OCI-LY7 (cell line): ENCODE results near the gene C1orf226. TPM values are rescaled to one million over a fixed set of nuclear protein-coding genes. Genes with fewer than 3 reads are reported as not detected.

Experiments
- BruUV-seq: library from RNA; stranded (reverse); fragments of 400-500 nt; replicated peaks from 2 replicates; lab custom pipeline; 2021; lab: Mats Ljungman, UMichigan
- CTCF ChIA-PET: fragments of 300-600 bp; sonication (Branson Sonifier 250); formaldehyde crosslinking; loops from one replicate; lab custom pipeline; 2022; ENCODE audit warnings: antibody characterized with exemption; ENCODE audit not compliant: unreplicated experiment; lab: Charles Lee
- POLR2A ChIA-PET: fragments of 300-600 bp; sonication (Branson Sonifier 250); formaldehyde crosslinking; loops from one replicate; lab custom pipeline; 2022; ENCODE audit warnings: antibody characterized with exemption; lab: Charles Lee
- DNase-seq: peaks from one replicate; pipeline ENCODE4 v3.0.0-alpha.2; 2015; ENCODE audit warnings: low spot score
- H2AFZ ChIP-seq: fragments of 200-600 bp; sonication (generic), shearing (Covaris generic); 2 replicates; pipeline ENCODE4 v1.6.1; 2014; ENCODE audit warnings: mild to moderate bottlenecking, antibody characterized with exemption, low read length, moderate library complexity
- H3K27ac ChIP-seq: fragments of 200-600 bp; sonication (generic); 2 replicates; pipeline ENCODE4 v1.5.1; 2014; ENCODE audit warnings: mixed run types, low read depth, mild to moderate bottlenecking, moderate library complexity, low read length, inconsistent platforms; ENCODE audit not compliant: poor library complexity, severe bottlenecking
- H3K36me3 ChIP-seq: fragments of 200-600 bp; sonication (generic); 2 replicates; pipeline ENCODE4 v1.6.1; 2014; ENCODE audit warnings: mild to moderate bottlenecking, antibody characterized with exemption, low read length, moderate library complexity, mixed read lengths; ENCODE audit not compliant: insufficient read depth
- H3K4me1 ChIP-seq: fragments of 200-600 bp; sonication (generic); 2 replicates; pipeline ENCODE4 v1.5.1; 2014; ENCODE audit warnings: mild to moderate bottlenecking, low read length; ENCODE audit not compliant: insufficient read depth, poor library complexity, severe bottlenecking
- H3K4me2 ChIP-seq: fragments of 200-600 bp; sonication (generic); 2 replicates; pipeline ENCODE4 v1.6.1; 2014; ENCODE audit warnings: mild to moderate bottlenecking, low read length
- H3K4me3 ChIP-seq: fragments of 200-600 bp; sonication (generic); 2 replicates; pipeline ENCODE4 v1.5.1; 2014; ENCODE audit warnings: mild to moderate bottlenecking, low read depth, low read length; ENCODE audit not compliant: poor library complexity, severe bottlenecking
- H3K79me2 ChIP-seq: fragments of 200-600 bp; sonication (generic); 2 replicates; pipeline ENCODE4 v1.6.1; 2016; ENCODE audit warnings: low read depth, mild to moderate bottlenecking, low read length, moderate library complexity, mixed read lengths; ENCODE audit not compliant: insufficient read depth
- H3K9me2 ChIP-seq: fragments of 200-600 bp; sonication (generic); 2 replicates; pipeline ENCODE4 v1.6.1; 2016; ENCODE audit warnings: mild to moderate bottlenecking, low read length, mixed read lengths; ENCODE audit not compliant: insufficient read depth
- H3K9me3 ChIP-seq: fragments of 200-600 bp; sonication (generic); 2 replicates; pipeline ENCODE4 v1.6.1; 2014; ENCODE audit warnings: mild to moderate bottlenecking, mixed run types, low read length, mixed read lengths
- H4K20me1 ChIP-seq: fragments of 200-600 bp; sonication (generic); 2 replicates; pipeline ENCODE4 v1.6.1; 2014; ENCODE audit warnings: mild to moderate bottlenecking, antibody characterized with exemption, low read length, moderate library complexity, mixed read lengths; ENCODE audit not compliant: insufficient read depth
- EZH2phosphoT487 ChIP-seq: fragments of 200-600 bp; sonication (generic); IDR thresholded peaks from 2 replicates; pipeline ENCODE4 v1.6.1; 2018; ENCODE audit warnings: low read depth, borderline replicate concordance, mild to moderate bottlenecking, mixed run types, antibody characterized with exemption, low read length, moderate library complexity, mixed read lengths
- intact Hi-C: fragments of 100-400 bp; cut with micrococcal nuclease; formaldehyde crosslinking; loops from one replicate; pipeline ENCODE4 v1.10.0; 2022; ENCODE audit not compliant: unreplicated experiment
- total RNA-seq, 2 experiments: library from RNA; depleted of rRNA in 1 of 2; stranded (reverse); fragments of >200 nt in 1 of 2; shearing (Covaris generic) in 1 of 2; gene quantifications; 2 replicates each; pipeline ENCODE4 v1.2.3, GENCODE V29; 2014 to 2022
- TF ChIP-seq, protein P1 (sequence below): fragments of 200-600 bp; sonication (generic); conservative IDR thresholded peaks from 2 replicates; pipeline ENCODE4 v1.5.1; 2014; ENCODE audit warnings: mild to moderate bottlenecking, antibody characterized with exemption, low read length, moderate library complexity, mixed read lengths

Gene C1orf226
- total RNA-seq, 2 experiments from 2014 or later: not detected

DNA sequence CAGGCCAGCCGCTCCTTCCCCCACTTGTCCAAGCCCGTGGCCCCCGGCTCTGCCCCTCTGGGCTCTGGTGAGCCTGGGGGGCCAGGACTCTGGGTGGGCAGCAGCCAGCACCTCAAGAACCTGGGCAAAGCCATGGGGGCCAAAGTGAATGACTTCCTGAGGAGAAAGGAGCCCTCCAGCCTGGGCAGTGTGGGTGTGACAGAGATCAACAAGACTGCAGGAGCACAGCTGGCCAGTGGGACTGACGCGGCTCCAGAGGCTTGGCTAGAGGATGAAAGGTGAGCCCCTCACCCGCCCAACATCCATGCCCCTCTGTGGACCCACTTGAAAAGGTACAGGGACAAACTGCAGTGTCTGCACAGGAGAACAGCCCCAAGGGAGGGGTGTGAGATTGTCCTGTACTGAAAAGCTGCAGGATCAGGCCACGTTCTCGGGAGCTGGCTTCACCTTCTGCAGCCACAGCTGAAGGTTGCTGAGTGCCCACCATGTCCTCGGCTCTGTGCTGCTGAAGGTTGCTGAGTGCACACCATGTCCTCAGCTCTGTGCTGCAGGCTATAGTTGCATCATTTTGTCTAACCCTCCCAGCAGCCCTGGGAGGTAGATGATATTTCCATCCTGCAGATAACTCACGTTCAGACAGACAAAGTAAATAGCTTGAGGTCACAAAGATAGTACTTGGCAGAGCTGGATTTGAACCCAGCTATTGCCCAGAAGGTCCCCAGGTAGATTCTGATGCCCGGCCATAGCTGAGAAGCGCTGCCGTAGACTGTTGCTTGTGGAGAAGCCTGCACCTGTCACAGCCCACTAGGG is 618 bp downstream of the C1orf226 start:
- H4K20me1 ChIP-seq: no peaks in the 10 kb centered on the region
- TF ChIP-seq EZH2phosphoT487: no peak
- H3K79me2 ChIP-seq: no peaks in the 10 kb centered on the region
- no peaks in the 10 kb centered on the region for H3K4me1 ChIP-seq
- H3K27ac ChIP-seq: no peak overlapping the region
- no peak overlapping the region for H2AFZ ChIP-seq
- no peak overlapping the region for H3K4me2 ChIP-seq
- no peak for DNase-seq
- POLR2A ChIA-PET: interaction anchor here (0.8 kb wide), 1 partner anchor 10 kb away, joined by 3 read pairs; no protein-coding TSS in a partner anchor
- H3K9me2 ChIP-seq: no peaks in the 10 kb centered on the region
- H3K9me3 ChIP-seq: no peaks in the 10 kb centered on the region
- no peak overlapping the region for H3K4me3 ChIP-seq
- H3K36me3 ChIP-seq: no peaks in the 10 kb centered on the region
- CTCF ChIA-PET: no interaction called here
- BruUV-seq: no TSS peak
- intact Hi-C loops: no loop called here

DNA sequence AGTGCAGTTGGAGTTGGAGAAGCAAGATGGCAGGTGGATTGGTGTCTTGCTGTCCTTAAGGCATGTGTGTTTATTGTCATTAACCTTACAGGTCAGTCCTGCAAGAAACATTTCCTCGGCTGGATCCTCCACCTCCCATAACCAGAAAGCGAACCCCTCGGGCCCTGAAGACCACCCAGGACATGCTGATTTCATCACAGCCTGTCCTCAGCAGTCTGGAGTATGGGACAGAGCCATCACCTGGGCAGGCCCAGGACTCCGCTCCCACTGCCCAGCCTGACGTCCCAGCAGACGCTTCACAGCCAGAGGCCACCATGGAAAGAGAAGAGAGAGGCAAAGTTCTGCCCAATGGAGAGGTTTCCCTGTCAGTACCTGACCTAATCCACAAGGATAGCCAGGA is 1.6 kb downstream of the C1orf226 start:
- no peaks in the 10 kb centered on the region for H3K9me3 ChIP-seq
- CTCF ChIA-PET: no interaction called here
- no peak overlapping the region for H3K4me2 ChIP-seq
- H3K4me3 ChIP-seq: no peak overlapping the region
- intact Hi-C loops: no loop called here
- no peaks in the 10 kb centered on the region for H4K20me1 ChIP-seq
- TF ChIP-seq EZH2phosphoT487: no peak
- TF ChIP-seq, protein P1, sequence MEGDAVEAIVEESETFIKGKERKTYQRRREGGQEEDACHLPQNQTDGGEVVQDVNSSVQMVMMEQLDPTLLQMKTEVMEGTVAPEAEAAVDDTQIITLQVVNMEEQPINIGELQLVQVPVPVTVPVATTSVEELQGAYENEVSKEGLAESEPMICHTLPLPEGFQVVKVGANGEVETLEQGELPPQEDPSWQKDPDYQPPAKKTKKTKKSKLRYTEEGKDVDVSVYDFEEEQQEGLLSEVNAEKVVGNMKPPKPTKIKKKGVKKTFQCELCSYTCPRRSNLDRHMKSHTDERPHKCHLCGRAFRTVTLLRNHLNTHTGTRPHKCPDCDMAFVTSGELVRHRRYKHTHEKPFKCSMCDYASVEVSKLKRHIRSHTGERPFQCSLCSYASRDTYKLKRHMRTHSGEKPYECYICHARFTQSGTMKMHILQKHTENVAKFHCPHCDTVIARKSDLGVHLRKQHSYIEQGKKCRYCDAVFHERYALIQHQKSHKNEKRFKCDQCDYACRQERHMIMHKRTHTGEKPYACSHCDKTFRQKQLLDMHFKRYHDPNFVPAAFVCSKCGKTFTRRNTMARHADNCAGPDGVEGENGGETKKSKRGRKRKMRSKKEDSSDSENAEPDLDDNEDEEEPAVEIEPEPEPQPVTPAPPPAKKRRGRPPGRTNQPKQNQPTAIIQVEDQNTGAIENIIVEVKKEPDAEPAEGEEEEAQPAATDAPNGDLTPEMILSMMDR: no peak
- BruUV-seq: no TSS peak
- no peak for DNase-seq
- H3K79me2 ChIP-seq: no peaks in the 10 kb centered on the region
- H3K27ac ChIP-seq: no peak overlapping the region
- no peak overlapping the region for H2AFZ ChIP-seq
- POLR2A ChIA-PET: interaction anchor here (0.8 kb wide), 1 partner anchor 11 kb away, joined by 3 read pairs; no protein-coding TSS in a partner anchor
- H3K4me1 ChIP-seq: no peaks in the 10 kb centered on the region
- H3K36me3 ChIP-seq: no peaks in the 10 kb centered on the region
- no peaks in the 10 kb centered on the region for H3K9me2 ChIP-seq

DNA sequence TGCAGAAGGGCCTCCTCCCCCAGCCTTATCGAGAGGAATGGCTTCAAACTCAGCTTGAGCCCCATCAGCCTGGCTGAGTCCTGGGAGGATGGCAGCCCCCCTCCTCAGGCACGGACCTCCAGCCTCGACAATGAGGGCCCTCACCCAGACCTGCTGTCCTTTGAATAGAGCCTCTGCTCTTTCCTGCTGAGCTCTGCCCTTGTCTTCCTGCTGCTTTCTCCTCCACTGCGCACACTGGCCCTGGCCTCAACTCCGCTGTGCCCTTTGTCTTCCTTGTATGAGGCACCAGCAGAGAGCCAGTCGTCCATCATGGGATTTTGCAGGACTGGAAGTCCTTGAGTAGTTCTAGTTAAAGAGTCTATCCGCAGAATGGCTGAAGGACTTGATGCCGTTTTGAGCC is 2.0 kb downstream of the C1orf226 start:
- no peaks in the 10 kb centered on the region for H3K79me2 ChIP-seq
- ChIA-PET POLR2A (no interaction called here), CTCF (no interaction called here)
- no peaks in the 10 kb centered on the region for H3K9me2 ChIP-seq
- no peak overlapping the region for H3K4me2 ChIP-seq
- intact Hi-C loops: no loop called here
- no peak overlapping the region for H3K4me3 ChIP-seq
- no peaks in the 10 kb centered on the region for H4K20me1 ChIP-seq
- no peak overlapping the region for H2AFZ ChIP-seq
- DNase-seq: no peak
- BruUV-seq: no TSS peak
- no peak overlapping the region for H3K27ac ChIP-seq
- H3K36me3 ChIP-seq: no peaks in the 10 kb centered on the region
- no peaks in the 10 kb centered on the region for H3K4me1 ChIP-seq
- TF ChIP-seq, protein P1: no peak
- no peak for TF ChIP-seq EZH2phosphoT487
- no peaks in the 10 kb centered on the region for H3K9me3 ChIP-seq
